ENCODE data around the gene TXNDC15.
"Not testable (repeated sequence)": the region's sequence is repeated elsewhere in the genome, so short reads cannot be mapped to it uniquely, and the experiment has no call there.

Gene TXNDC15

DNA sequence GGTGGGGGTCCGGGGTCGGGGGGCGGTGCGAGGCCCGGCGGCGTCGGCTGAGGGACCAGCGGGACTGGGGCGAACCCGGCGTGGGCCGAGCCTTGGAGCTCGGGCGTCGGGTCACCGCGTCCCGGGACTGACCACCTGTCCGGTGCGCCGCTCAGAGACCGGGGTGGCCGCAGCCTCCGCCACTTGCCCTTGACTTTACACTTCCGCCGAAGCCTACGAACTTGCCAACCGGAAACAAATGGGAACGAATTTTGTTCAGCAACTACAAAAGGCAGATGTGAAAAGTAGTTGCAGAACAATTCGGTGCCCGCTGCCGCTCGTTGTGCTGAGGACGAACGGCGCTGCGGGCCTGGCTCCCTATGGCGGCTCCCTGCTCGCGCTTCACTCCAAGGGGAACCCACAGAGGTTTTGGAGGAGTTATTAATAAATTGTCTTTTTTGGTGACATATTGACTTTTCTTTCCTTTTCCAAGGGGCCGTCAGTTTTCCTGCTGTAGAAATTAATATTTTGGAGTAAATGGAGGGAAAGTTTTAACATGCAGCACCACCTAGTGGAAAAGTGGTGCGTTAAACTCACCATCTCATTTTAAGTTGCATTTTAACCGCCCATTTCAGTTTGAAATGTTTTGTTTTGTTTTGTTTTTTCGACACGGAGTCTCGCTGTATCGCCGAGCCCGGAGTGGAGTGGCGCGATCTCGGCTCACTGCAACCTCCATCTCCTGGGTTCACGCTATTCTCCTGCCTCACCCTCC, 31.2 kb downstream of the TXNDC15 start:
- Histone ChIP-seq H3K4me3 (ENCODE audit: low read length) (peak overlapping the region; percentile 94), H3K27ac (ENCODE audit: low read length) (peak overlapping the region; percentile 46), H3K4me1 (ENCODE audit: insufficient read depth, low read length) (peaks cover 5% of the 10 kb centered on the region; the same call in 1 of the 2 replicates), H3K36me3 (ENCODE audit: insufficient read depth, low read depth, low read length) (peaks cover 14% of the 10 kb centered on the region), H3K9ac (ENCODE audit: low read depth, low read length) (peak overlapping the region; percentile 96), H3K27me3 (ENCODE audit: insufficient read depth, low read length) (no peaks in the 10 kb centered on the region), H3K9me3 (ENCODE audit: insufficient read depth, low read depth, low read length) (no peaks in the 10 kb centered on the region)

DNA sequence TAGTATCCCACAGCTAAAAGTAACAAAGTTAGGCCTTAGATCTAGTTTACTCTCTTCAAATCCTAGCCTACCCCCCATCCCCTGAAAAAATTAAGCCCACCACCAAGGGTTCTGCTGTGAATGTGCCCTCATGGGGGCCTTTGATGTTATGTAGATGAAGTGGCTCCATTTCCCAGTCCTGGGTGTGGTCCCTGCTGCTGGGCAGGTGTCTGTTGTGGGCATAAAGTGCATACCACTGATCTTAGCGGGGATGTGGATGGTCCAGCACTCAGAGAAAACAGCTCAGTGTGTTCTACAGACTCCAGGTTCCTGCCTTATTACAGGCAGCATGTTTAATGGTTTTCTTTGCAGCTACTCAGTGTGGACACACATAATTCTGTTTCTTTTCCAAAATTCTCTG, 32.6 kb downstream of the TXNDC15 start:
- Histone ChIP-seq H3K4me1 (ENCODE audit: insufficient read depth, low read length) (peaks cover 5% of the 10 kb centered on the region; the same call in 1 of the 2 replicates), H3K27me3 (ENCODE audit: insufficient read depth, low read length) (no peaks in the 10 kb centered on the region), H3K36me3 (ENCODE audit: insufficient read depth, low read depth, low read length) (peaks cover 28% of the 10 kb centered on the region), H3K9ac (ENCODE audit: low read depth, low read length) (no peak overlapping the region), H3K4me3 (ENCODE audit: low read length) (no peak overlapping the region), H3K27ac (ENCODE audit: low read length) (no peak overlapping the region), H3K9me3 (ENCODE audit: insufficient read depth, low read depth, low read length) (no peaks in the 10 kb centered on the region)

DNA sequence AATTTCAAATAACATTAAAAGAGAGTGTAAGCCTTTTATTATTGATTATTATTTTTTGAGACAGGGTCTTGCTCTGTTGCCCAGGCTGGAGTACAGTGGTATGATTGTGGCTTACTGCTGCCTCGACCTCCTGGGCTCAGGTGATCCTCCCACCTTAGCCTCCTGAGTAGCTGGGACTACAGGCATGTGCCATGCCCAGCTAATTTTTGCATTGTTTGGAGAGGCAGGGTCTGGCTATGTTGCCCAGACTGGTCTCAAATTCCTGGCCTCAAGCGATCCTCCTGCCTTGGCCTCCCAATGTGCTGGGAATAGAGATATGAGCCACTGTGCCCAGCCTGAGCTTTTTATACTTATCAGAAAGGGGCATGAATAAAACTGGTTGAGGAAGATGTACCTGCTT, 36.6 kb downstream of the TXNDC15 start:
- not testable (repeated sequence) for H3K4me1 ChIP-seq (ENCODE audit: insufficient read depth, low read length); H3K9me3 ChIP-seq (ENCODE audit: insufficient read depth, low read depth, low read length); H3K27ac ChIP-seq (ENCODE audit: low read length); H3K9ac ChIP-seq (ENCODE audit: low read depth, low read length); H3K27me3 ChIP-seq (ENCODE audit: insufficient read depth, low read length); H3K4me3 ChIP-seq (ENCODE audit: low read length)
- peaks cover 62% of the 10 kb centered on the region for H3K36me3 ChIP-seq (ENCODE audit: insufficient read depth, low read depth, low read length)

DNA sequence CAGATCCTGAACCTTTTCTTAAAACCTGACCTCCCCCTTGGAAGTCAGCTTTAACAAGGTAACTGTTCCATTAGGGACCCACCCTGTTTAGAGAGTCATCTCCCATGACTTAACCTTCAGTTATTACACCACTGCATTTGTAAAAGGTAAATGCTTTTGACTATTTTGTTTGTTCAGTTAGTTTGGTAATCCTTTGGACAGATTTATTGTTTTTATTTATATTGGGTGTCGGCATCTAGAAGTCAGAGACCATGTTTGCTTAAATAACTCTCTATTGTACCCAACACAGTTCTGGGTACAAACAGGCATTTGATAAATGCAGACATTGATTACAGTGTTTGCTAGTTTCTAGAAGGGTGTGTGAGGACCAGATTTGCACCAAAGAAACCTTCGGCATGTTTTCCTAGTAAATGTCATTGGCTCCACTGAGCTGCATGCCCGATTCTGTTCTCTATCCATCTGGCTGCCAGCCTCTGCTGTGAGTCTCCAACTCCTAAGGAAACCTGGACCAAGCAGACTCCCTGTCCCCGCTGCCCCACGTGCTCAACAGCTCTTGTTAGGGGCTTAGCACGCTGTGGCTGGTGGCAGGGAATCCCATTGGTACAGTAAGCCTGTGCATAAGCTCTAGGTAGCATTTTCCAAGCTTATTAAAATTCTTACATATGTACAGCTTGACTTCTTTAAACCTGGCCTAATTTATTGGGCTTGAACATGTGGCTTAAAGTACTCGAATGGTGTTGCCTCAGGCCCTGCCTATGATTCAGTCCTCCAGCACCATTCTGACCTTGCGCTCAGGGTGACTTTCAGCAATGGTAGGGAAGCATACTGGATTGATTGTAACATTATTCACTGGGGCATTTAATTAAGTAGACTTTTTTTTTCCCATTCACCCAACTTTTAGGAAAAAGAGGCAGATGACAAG, 37.4 kb downstream of the TXNDC15 start:
- no peak overlapping the region for H3K9ac ChIP-seq (ENCODE audit: low read depth, low read length)
- peaks cover 67% of the 10 kb centered on the region for H3K36me3 ChIP-seq (ENCODE audit: insufficient read depth, low read depth, low read length)
- H3K9me3 ChIP-seq (ENCODE audit: insufficient read depth, low read depth, low read length) = no peaks in the 10 kb centered on the region
- no peak overlapping the region for H3K4me3 ChIP-seq (ENCODE audit: low read length)
- peaks cover 4% of the 10 kb centered on the region; the same call in 1 of the 2 replicates for H3K4me1 ChIP-seq (ENCODE audit: insufficient read depth, low read length)
- H3K27ac ChIP-seq (ENCODE audit: low read length) = no peak overlapping the region
- H3K27me3 ChIP-seq (ENCODE audit: insufficient read depth, low read length) = no peaks in the 10 kb centered on the region

DNA sequence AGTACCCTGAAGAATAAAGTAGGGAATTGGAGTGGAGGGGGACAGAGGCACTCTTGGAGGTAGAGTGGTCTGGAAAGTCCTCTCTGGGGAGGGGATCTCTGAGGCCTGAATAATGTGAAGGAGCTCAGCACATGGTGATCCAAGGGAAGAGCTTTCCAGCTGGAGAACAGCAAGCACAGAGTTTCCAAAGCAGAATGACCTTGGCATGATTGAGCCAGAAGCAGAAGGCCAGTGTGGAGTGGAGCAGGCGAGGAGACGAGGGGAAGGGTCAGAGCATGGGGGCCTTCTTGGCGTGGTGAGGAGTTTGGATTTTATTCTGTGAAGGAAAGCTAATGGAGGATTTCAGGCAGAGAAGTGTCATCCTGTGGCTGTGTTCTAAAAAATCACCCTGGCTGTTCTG, 39.1 kb downstream of the TXNDC15 start:
- H3K4me1 ChIP-seq (ENCODE audit: insufficient read depth, low read length) = no peaks in the 10 kb centered on the region
- H3K4me3 ChIP-seq (ENCODE audit: low read length) = no peak overlapping the region
- H3K9ac ChIP-seq (ENCODE audit: low read depth, low read length) = no peak overlapping the region
- H3K9me3 ChIP-seq (ENCODE audit: insufficient read depth, low read depth, low read length) = no peaks in the 10 kb centered on the region
- no peak overlapping the region for H3K27ac ChIP-seq (ENCODE audit: low read length)
- H3K27me3 ChIP-seq (ENCODE audit: insufficient read depth, low read length) = no peaks in the 10 kb centered on the region
- H3K36me3 ChIP-seq (ENCODE audit: insufficient read depth, low read depth, low read length) = peaks cover 72% of the 10 kb centered on the region

DNA sequence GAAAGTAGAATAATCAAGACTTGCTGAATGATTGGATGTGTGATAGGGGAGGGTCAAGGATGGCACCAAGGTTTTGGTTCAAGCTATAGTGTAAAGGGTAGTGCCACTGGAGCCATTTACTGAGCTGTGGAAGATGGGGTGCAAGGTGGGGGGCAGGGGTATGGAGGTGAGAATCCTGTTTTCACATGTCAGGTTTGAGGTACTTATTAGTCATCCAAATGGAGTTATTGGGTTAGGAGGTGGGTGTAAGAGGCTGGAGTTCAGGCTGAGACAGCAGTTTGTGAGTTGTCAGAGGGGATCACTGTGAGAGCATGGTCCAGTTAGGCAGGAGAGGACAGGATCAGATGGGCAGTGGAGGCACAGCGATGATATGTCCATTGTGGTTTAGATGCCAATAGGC, 39.6 kb downstream of the TXNDC15 start:
- H3K9me3 ChIP-seq (ENCODE audit: insufficient read depth, low read depth, low read length) = no peaks in the 10 kb centered on the region
- H3K27me3 ChIP-seq (ENCODE audit: insufficient read depth, low read length) = no peaks in the 10 kb centered on the region
- no peak overlapping the region for H3K4me3 ChIP-seq (ENCODE audit: low read length)

DNA sequence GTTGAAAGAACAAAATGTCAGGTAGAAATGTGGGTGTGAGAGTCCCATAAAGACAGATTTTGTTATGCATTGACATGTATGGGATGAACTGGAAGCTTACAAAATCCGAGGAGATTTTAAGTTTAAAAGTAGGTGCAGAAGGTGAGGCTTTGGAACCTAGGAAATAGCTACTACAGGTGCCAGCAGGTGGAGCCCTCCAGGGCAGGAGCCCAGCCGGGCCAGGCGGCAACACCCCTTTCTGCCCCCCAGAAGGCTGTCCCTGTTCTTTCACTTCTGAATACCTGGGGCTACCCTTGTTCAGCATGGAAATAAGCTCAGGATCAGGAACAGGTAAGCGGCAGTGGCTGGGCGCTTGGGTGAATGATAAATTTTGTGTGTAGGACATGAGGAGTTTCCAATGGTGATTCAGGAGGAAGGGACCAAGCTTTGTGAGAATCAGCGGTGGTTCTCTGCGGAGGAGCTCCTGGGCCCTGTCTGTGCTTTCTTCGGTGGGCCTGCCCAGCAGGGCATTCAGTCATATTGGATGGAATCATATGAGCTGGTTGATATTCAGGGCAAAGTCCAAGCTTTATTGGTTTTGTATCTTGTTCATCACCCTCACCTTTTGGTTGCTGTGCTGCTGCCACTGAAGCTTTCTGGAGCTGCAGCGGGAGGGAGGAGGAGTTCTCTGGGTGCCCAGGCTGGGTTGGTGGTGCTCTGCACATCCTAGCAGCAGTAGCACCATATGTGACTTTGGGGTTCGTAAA, 43.1 kb downstream of the TXNDC15 start:
- Histone ChIP-seq H3K27ac (ENCODE audit: low read length) (no peak overlapping the region), H3K27me3 (ENCODE audit: insufficient read depth, low read length) (no peaks in the 10 kb centered on the region), H3K9me3 (ENCODE audit: insufficient read depth, low read depth, low read length) (no peaks in the 10 kb centered on the region), H3K9ac (ENCODE audit: low read depth, low read length) (no peak overlapping the region), H3K36me3 (ENCODE audit: insufficient read depth, low read depth, low read length) (peaks cover 61% of the 10 kb centered on the region), H3K4me3 (ENCODE audit: low read length) (no peak overlapping the region), H3K4me1 (ENCODE audit: insufficient read depth, low read length) (no peaks in the 10 kb centered on the region)

More for the DNA sequence above, 39.6 kb downstream of the TXNDC15 start:
- Histone ChIP-seq H3K4me1 (ENCODE audit: insufficient read depth, low read length) (no peaks in the 10 kb centered on the region), H3K9ac (ENCODE audit: low read depth, low read length) (no peak overlapping the region), H3K27ac (ENCODE audit: low read length) (no peak overlapping the region), H3K36me3 (ENCODE audit: insufficient read depth, low read depth, low read length) (peaks cover 75% of the 10 kb centered on the region)

DNA sequence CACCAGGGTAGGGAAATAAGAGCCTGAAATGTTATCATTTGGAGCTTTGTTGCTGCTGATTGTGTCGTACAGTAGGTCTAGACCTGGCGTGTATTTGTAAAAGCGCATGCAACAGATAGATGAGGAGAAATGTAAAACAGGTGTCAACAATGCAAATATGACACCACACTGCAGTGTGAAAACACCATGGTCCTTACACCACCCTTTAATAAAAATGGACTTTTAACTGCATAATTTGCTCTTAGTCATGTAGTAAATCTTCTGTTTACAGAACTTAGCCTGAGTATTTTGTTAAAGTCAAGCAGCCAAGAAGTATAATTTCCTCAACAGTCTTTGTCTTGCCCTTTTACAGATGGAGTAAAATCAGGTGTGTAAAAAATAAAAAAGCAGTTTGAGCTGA, 44.7 kb downstream of the TXNDC15 start:
- Histone ChIP-seq H3K9ac (ENCODE audit: low read depth, low read length) (no peak overlapping the region), H3K4me1 (ENCODE audit: insufficient read depth, low read length) (no peaks in the 10 kb centered on the region), H3K27ac (ENCODE audit: low read length) (no peak overlapping the region), H3K4me3 (ENCODE audit: low read length) (no peak overlapping the region), H3K36me3 (ENCODE audit: insufficient read depth, low read depth, low read length) (peaks cover 48% of the 10 kb centered on the region), H3K9me3 (ENCODE audit: insufficient read depth, low read depth, low read length) (no peaks in the 10 kb centered on the region), H3K27me3 (ENCODE audit: insufficient read depth, low read length) (no peaks in the 10 kb centered on the region)

DNA sequence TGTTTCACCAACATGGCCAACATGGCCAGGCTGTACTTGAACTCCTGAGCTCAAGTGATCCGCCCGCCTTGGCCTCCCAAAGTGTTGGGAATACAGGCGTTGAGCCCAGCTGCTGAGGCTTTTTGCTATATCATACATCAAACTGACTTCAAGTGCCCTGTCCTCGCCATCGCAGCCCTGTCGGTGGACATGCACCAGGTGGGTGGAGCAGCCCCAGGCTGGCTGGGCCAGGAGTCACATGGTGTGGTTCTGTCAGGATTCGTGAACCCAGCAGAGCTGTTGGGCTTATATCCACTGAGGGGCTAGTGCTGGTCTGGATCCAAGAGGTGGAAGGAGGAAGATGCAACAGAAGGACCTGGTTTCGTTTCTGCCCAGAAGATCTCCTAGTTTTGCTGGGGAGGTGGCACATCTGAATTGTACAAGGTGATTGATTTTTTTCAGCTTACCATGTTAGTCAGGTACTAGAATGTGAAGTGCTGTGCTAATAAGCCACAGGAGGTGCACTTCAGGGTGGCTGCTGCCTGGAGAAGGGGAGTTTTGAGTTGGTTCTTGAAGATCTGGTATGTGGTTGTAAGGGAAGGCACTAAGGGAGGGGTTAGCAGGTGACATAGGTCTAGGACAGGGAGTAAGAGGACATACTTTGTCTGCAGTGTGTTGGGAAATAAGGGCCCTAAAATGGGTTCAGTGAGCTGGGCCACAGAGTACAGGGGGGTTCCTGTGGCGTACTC, 46.8 kb downstream of the TXNDC15 start:
- no peak overlapping the region for H3K27ac ChIP-seq (ENCODE audit: low read length)
- H3K4me3 ChIP-seq (ENCODE audit: low read length) = no peak overlapping the region
- peaks cover 31% of the 10 kb centered on the region for H3K36me3 ChIP-seq (ENCODE audit: insufficient read depth, low read depth, low read length)
- H3K9ac ChIP-seq (ENCODE audit: low read depth, low read length) = no peak overlapping the region
- no peaks in the 10 kb centered on the region for H3K9me3 ChIP-seq (ENCODE audit: insufficient read depth, low read depth, low read length)
- no peaks in the 10 kb centered on the region for H3K4me1 ChIP-seq (ENCODE audit: insufficient read depth, low read length)
- H3K27me3 ChIP-seq (ENCODE audit: insufficient read depth, low read length) = no peaks in the 10 kb centered on the region

DNA sequence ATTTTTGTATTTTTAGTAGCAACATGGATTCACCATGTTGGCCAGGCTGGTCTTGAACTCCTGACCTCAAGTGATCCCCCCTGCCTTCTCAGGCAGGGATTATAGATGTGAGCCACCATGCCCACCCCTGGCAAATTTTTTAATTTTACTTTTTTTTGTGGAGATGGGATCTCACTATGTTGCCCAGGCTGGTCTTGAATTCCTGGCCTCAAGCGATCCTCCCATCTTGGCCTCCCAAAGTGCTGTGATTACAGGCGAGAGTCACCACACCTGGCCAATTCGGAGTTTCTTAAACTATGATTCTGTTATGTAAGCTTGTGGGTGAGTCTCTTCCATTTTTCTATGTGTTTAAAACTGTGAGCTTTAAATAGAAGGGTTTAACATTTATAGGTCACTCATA, 58.3 kb downstream of the TXNDC15 start:
- Histone ChIP-seq H3K27me3 (ENCODE audit: insufficient read depth, low read length) (no peaks in the 10 kb centered on the region), H3K9me3 (ENCODE audit: insufficient read depth, low read depth, low read length) (no peaks in the 10 kb centered on the region), H3K4me3 (ENCODE audit: low read length) (no peak overlapping the region), H3K9ac (ENCODE audit: low read depth, low read length) (no peak overlapping the region), H3K36me3 (ENCODE audit: insufficient read depth, low read depth, low read length) (peaks cover 25% of the 10 kb centered on the region; the same call in 1 of the 2 replicates), H3K27ac (ENCODE audit: low read length) (no peak overlapping the region), H3K4me1 (ENCODE audit: insufficient read depth, low read length) (peaks cover 3% of the 10 kb centered on the region; the same call in 1 of the 2 replicates)

DNA sequence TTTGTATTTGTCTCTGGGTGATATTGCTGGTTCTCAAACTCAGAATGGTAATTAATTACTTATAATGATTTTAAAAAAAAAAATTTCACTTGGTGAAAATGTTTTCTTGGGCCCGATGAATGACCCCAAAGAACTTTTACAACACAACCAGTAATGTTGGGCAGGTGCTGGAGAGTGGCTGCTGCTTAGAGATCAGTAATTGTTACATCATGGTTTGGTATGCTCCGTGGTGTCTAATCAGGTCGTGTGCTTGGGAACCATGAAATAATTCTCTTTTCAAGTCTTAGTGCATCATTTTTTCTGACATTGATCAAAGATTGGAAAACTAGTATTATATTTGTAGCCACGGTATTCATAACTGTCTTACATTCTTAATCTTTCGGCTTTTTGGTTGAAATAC, 60.0 kb downstream of the TXNDC15 start:
- Histone ChIP-seq H3K4me3 (ENCODE audit: low read length) (no peak overlapping the region), H3K36me3 (ENCODE audit: insufficient read depth, low read depth, low read length) (peaks cover 33% of the 10 kb centered on the region; the same call in 1 of the 2 replicates), H3K4me1 (ENCODE audit: insufficient read depth, low read length) (peaks cover 3% of the 10 kb centered on the region; the same call in 1 of the 2 replicates), H3K9me3 (ENCODE audit: insufficient read depth, low read depth, low read length) (no peaks in the 10 kb centered on the region), H3K27me3 (ENCODE audit: insufficient read depth, low read length) (no peaks in the 10 kb centered on the region), H3K9ac (ENCODE audit: low read depth, low read length) (no peak overlapping the region), H3K27ac (ENCODE audit: low read length) (no peak overlapping the region)

All from iPS-20b (cell line).